ENCODE results near the gene UBE2E3.

The UBE2E3 gene

GRCh38 chr2:181004647-181005325 is 24.4 kb downstream of the UBE2E3 start:
- H3K4me3 ChIP-seq (ENCODE audit: low read depth, low read length): no peak overlapping the region

DNA sequence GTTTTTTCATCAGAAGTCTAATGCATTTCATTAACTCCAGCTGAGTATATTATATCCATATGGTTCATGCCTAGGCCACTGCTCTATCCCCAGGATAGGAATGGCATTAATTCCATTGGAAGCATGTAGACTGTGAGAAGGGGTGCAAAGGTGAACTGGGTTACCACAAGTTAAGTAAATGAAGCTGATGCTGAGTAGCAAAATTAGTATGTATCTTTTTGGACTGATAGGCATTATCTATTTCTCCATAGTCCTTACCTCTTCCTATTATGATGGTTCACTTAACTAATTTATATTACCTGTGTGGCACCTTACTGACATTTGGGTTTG is 24.9 kb downstream of the UBE2E3 start:
- no peak overlapping the region for H3K4me3 ChIP-seq (ENCODE audit: low read depth, low read length)
- no peak for TF ChIP-seq CTCF (IDR thresholded peaks at IDR 0.05; ENCODE audit: low read depth, low read length, missing control alignments)
- DNase-seq (ENCODE audit: low read depth): no peak

More at GRCh38 chr2:181004647-181005325, 24.4 kb downstream of the UBE2E3 start:
- no peak for TF ChIP-seq CTCF (IDR thresholded peaks at IDR 0.05; ENCODE audit: low read depth, low read length, missing control alignments)
- no peak for DNase-seq (ENCODE audit: low read depth)

- no peak for DNase-seq (ENCODE audit: low read depth)
- TF ChIP-seq CTCF (IDR thresholded peaks at IDR 0.05; ENCODE audit: low read depth, low read length, missing control alignments): no peak
- no peak overlapping the region for H3K4me3 ChIP-seq (ENCODE audit: low read depth, low read length)
These were observed 25.4 kb downstream of the UBE2E3 start for GRCh38 chr2:181005809-181006208.

- DNase-seq (ENCODE audit: low read depth): no peak
- no peak overlapping the region for H3K4me3 ChIP-seq (ENCODE audit: low read depth, low read length)
- no peak for TF ChIP-seq CTCF (IDR thresholded peaks at IDR 0.05; ENCODE audit: low read depth, low read length, missing control alignments)
These were observed 26.9 kb downstream of the UBE2E3 start for GRCh38 chr2:181007086-181007837.

DNA sequence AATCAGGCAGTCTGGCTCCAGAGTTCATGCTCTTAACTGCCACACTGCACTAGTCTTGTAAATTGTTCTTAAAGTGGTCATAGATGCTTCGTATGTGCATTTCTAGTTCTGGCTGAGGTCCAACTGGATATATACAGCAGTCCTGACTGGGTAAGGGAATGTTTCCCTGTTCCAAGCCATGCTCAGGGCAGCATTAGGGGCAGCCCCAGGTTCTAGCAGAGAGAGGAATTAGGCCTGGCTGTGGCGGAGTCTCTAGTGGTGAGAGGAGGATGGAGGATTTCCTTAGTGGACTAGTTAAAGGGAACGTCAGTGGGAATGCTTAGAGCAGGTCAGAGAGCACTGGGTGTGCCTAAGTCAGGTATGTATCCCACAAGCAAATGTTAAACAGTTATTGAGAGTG is 28.0 kb downstream of the UBE2E3 start:
- H3K4me3 ChIP-seq (ENCODE audit: low read depth, low read length): no peak overlapping the region
- DNase-seq (ENCODE audit: low read depth): no peak
- TF ChIP-seq CTCF (IDR thresholded peaks at IDR 0.05; ENCODE audit: low read depth, low read length, missing control alignments): no peak

DNA sequence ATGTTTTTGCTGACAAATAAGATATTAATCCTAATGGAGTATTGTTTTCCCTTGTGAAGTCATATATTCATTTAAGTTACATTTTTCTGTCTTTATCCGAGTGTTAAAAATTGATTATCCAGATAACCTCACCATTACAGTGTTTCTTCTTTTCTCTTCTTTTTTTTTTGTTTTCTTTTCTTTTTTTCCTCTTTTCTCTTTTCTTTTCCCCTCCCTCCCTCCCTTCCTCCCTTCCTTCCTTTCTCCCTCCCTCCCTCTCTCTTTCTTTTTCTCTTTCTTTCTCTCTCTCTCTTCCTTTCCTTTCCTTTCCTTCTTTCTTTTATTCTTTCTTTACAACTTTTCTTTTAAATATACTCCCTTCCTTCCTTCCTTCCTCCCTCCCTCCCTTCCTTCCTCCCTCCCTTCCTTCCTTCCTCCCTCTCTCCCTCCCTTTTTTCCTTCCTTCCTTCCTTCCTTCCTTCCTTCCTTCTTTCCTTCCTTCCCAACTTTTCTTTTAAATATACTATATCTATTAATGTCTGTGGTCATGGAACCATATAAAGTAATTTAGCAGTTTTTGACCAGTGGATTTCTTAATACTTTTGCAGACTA is 40.9 kb downstream of the UBE2E3 start:
- DNase-seq (ENCODE audit: low read depth): no peak
- H3K4me3 ChIP-seq (ENCODE audit: low read depth, low read length): no peak overlapping the region
- no peak for TF ChIP-seq CTCF (IDR thresholded peaks at IDR 0.05; ENCODE audit: low read depth, low read length, missing control alignments)

All from GM12864 (cell line).